ENCODE results near the gene NAA60. TPM values are rescaled to one million over a fixed set of nuclear protein-coding genes. Genes with fewer than 3 reads are reported as not detected.

NAA60 gene
- total and polyA plus RNA-seq, 9 of the 15 experiments (the other 6 are each of a cell fraction or from before 2014, with no cell fraction given): 2.1 to 49.4 (median 10.3) TPM

- TF ChIP-seq HMBOX1 (IDR thresholded peaks at IDR 0.05) (no peak), AFF1 (IDR thresholded peaks at IDR 0.05; ENCODE audit: low read depth in 1 of 2, partially characterized antibody in 2 of 2) (no peak), TCF7 (IDR thresholded peaks at IDR 0.05; ENCODE audit: borderline replicate concordance) (no peak), ARID4B (CRISPR knock-in tag; IDR thresholded peaks at IDR 0.05) (0 out of 2 replicates have a peak, but pooled peaks have one; percentile 41), CREBBP (IDR thresholded peaks at IDR 0.05; ENCODE audit: low read depth, low read length) (no peak), MEIS2 (IDR thresholded peaks at IDR 0.05; ENCODE audit: partially characterized antibody) (peak; percentile 13), GABPB1 (CRISPR knock-in tag; IDR thresholded peaks at IDR 0.05) (peak; percentile 93), ZFP1 (CRISPR knock-in tag; IDR thresholded peaks at IDR 0.05) (no peak), CREM (IDR thresholded peaks at IDR 0.05; ENCODE audit: low read depth) (0 out of 2 replicates have a peak, but pooled peaks have one; percentile 27), NRF1 (conservative IDR thresholded peaks at IDR 0.05 in 1 of 2, IDR thresholded peaks at IDR 0.05 in 1 of 2) (peak; percentile 81 to 87), KLF6 (CRISPR knock-in tag; IDR thresholded peaks at IDR 0.05; ENCODE audit: borderline replicate concordance) (no peak), SMARCA5 (IDR thresholded peaks at IDR 0.05) (no peak), CBX1 (IDR thresholded peaks at IDR 0.05; ENCODE audit: low read depth) (0 out of 2 replicates have a peak, but pooled peaks have one; percentile 69), POLR2H (tag; IDR thresholded peaks at IDR 0.05; ENCODE audit: low read depth) (no peak)
These were observed 11.7 kb upstream of the NAA60 start (continued) for GRCh38 chr16:3431779-3432219.
